Upper lobe of left lung (tissue), 4 donors: ENCODE data around the gene FGF1.

Source experiments
- CTCF ChIP-seq, 6 experiments: fragments of 450-650 bp in 4 of 6; fragments of 200-600 bp in 2 of 6; sonication (generic) in 2 of 6; IDR thresholded peaks; one replicate each; pipeline ENCODE4 v1.5.1; 2016 to 2019; ENCODE audit warnings: antibody characterized with exemption in 6 of 6
- POLR2A ChIP-seq, 4 donors: fragments of 450-650 bp; IDR thresholded peaks; one replicate each; pipeline ENCODE4 v1.5.1; 2016 to 2017; ENCODE audit warnings: antibody characterized with exemption in 4 of 4, mild to moderate bottlenecking in 2 of 4
- POLR2AphosphoS5 ChIP-seq, 2 donors: sonication (generic); formaldehyde crosslinking; IDR thresholded peaks; one replicate each; pipeline ENCODE4 v1.5.1; 2017; ENCODE audit warnings: antibody characterized with exemption in 2 of 2

GRCh38 chr5:142660196-142660595 is 25.7 kb downstream of the FGF1 start:
- TF ChIP-seq POLR2A (IDR thresholded peaks at IDR 0.05) (no peak), CTCF (IDR thresholded peaks at IDR 0.05) (no peak), POLR2AphosphoS5 (IDR thresholded peaks at IDR 0.05) (no peak)
